Stimulated activated CD4-positive, alpha-beta T cell treated with anti-CD3 and anti-CD28 coated beads, Interleukin-4, amount 100 ng/mL, for 1 hour (primary cell): ENCODE measurements around the gene ARSA.
"Not testable (repeated sequence)": the region's sequence is repeated elsewhere in the genome, so short reads cannot be mapped to it uniquely, and the experiment has no call there.

Source experiments
- DNase-seq: peaks from one replicate; pipeline ENCODE4 v3.0.0-alpha.2; 2020

The ARSA gene

GRCh38 chr22:50654664-50655063 lies 26.7 kb upstream of the ARSA start:
- not testable (repeated sequence) for DNase-seq

DNA sequence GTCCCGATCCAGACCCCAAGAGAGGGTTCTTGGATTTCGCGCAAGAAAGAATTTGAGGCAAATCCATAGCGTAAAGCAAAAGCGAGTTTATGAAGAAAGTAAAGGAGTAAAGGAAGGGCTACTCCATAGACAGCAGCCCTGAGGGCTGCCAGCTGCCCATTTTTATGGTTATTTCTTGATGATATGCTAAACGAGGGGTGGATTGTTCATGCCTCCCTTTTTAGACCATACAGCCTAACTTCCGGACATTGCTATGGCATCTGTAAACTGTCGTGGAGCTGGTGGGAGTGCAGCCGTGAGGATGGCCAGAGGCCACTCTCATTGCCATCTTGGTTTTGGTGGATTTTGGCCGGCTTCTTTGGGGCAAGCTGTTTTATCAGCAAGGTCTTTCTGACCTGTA lies 25.3 kb upstream of the ARSA start:
- DNase-seq: no peak

DNA sequence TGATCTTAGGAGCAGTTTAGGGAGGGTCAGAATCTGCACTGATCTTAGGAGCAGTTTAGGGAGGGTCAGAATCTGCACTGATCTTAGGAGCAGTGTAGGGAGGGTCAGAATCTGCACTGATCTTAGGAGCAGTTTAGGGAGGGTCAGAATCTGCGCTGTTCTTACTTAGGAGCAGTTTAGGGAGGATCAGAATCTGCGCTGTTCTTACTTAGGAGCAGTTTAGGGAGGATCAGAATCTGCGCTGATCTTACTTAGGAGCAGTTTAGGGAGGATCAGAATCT lies 15.8 kb upstream of the ARSA start:
- DNase-seq: not testable (repeated sequence)

GRCh38 chr22:50643021-50643820 lies 15.3 kb upstream of the ARSA start:
- not testable (repeated sequence) for DNase-seq

DNA sequence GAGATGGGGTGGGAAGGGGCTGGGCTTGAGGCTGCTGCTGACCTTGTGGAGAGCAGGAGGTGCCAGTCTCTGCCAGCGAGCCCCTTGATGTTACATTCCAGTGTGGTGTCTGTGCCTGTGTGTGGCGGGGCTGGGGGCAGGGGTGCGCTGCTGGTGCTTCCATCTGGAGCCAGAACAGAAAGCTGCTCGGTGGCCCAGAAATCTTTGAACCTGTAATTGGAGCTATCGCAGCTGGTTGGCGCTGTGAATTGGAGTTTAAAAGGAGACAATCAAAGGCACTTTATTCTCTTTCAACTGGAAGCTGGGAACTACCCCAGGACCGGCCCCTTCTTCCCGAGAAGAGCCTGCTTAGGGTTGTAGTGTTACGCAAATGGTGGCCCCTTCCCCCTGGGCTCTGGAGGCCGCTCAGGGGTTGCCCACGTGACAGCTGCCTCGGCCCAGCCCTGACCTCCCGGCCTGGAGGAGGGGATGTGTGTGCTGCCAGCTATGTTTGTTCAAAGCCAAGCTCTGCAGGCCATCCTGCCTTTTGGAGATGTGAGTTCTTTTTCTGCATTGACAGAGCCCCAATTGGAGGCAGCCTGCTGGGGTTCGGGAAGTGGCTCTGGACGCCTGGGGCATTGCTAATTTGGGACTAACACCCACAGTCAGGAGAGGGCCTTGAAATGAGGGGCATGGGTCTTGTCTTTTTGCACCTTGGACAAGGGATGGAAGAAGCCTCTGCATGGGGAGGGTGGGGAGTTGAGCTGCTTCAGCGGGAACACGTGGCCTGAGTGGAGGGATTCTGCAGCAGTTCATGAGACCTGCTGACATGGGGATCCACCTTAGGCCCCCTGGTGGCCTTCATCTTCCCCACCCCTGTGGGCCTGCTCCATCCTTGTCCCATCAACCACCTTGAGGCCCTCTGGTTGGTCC lies 14.0 kb upstream of the ARSA start:
- DNase-seq: no peak

DNA sequence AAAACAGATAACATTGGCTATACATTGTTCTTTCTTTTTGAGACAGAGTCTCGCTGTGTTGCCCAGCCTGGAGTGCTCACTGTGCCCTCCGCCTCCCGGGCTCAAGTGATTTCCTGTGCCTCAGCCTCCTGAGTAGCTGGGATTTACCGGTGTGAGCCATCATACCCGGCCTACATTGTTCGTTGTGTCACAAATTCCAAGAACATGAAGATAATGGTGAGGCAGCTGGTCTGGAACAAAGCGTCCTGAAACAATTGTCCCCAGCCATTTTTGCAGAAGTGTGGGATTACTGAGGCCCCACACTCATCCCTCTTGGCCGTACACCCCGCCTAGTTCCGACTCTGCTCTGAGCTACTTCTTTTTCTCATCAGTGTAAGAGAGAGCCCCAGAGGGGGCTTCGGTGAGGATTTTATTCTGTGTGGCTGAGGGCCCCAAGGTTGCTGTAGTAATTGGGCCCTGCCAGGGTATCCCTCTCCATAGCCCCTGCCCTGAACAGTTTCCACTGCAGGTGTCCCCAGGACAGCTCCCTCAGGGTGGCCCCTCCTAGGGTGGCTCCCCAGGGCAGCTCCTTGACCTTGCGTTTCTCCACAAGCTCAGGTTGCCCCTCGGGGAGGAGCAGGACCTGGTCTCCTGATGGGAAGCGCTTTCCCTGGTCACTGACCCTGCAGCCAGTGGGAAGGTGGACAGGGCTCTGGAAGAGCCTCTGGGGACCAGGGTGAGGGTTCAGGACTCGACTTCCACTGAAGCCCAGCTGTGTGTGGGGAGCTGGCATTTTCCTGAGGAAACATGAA lies 13.1 kb upstream of the ARSA start:
- no peak for DNase-seq

- not testable (repeated sequence) for DNase-seq
Observed at GRCh38 chr22:50640296-50640695, 12.3 kb upstream of the ARSA start.

- no peak for DNase-seq
Observed at GRCh38 chr22:50635591-50635990, 7.6 kb upstream of the ARSA start.

DNA sequence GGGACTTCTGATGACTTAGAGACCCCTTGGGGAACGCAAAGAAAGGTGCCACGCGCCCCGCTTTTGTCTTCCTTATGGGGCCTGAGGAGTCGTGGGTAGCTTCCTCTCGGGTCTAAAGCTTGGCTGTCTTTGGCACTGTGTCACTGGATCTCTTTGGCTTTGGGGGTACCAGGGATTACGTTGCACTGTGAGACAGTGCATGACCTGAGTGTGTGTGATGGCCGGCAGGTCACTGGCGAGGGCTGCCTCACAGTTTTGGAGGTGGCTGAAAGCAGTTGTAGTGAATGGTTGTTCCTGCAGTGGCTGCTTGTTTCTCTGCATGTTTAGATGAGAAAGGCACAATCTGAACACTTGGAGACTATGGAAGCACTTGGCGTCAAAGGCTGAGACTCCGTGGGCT lies 5.8 kb upstream of the ARSA start:
- DNase-seq: no peak

GRCh38 chr22:50633086-50633485 lies 5.1 kb upstream of the ARSA start:
- DNase-seq: no peak

- DNase-seq: no peak
Observed at GRCh38 chr22:50630376-50630775, 2.4 kb upstream of the ARSA start.

GRCh38 chr22:50628543-50629134 lies 687 bp upstream of the ARSA start:
- no peak for DNase-seq

DNA sequence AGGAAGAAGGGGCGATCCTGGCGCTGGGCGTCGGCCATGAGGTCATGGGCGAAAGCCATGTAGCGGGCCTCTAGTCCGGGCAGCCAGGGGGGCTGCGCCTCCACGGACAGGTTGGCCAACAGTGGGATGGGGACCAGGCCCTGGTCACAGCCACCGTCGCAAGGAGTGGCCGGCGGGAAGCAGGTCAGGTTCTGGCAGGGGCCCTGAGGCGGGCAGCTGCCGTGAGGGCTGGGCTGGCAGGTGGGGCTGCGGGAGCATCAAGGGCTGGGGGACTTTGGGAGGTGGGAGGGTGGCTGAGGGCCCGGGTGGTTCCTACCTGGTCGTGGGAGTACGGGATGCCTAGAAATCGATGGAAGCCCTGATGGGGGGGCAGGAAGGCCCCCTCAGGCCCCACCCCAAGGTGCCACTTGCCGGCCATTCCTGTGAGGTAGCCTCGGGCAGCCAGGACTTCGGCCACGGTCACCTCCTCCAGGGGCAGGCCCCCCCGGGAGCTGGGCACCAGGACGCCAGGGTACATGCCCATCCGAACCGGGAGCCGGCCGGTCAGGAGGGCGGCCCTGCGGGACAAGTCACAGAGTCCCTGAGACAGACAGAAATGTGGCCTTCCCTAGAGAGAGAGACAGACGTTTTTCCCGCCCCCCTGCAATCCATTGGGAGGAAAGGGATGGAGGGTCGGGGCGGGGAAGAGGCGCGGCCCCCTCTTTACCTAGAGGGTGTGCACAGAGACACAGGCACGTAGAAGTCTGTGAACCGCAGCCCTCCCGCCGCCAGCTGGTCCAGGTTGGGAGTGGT lies 906 bp downstream of the ARSA start:
- DNase-seq: no peak

GRCh38 chr22:50626314-50626849 lies 1.6 kb downstream of the ARSA start:
- no peak for DNase-seq

GRCh38 chr22:50625568-50626313 lies 2.2 kb downstream of the ARSA start:
- no peak for DNase-seq

DNA sequence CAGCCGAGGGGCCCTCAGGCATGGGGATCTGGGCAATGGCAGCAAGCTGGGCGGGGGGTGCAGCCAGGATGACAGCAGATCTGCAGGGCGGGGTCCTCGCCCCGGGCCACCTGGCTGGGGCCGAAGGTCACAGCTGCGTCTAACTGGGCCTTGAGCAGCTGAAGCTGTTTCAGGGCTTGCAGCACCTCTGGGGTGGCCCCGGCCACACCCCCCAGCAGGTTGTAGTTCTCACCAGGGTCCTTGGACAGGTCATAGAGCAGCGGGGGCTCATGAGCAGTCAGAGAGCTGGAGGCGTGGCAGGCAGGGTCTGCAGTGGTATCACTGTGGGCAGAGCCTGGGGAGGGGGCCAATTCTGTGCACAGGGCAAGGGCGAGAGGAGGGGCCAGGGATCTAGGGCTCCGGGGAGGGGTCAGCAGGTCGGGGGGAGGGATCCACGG lies 2.8 kb downstream of the ARSA start:
- no peak for DNase-seq

DNA sequence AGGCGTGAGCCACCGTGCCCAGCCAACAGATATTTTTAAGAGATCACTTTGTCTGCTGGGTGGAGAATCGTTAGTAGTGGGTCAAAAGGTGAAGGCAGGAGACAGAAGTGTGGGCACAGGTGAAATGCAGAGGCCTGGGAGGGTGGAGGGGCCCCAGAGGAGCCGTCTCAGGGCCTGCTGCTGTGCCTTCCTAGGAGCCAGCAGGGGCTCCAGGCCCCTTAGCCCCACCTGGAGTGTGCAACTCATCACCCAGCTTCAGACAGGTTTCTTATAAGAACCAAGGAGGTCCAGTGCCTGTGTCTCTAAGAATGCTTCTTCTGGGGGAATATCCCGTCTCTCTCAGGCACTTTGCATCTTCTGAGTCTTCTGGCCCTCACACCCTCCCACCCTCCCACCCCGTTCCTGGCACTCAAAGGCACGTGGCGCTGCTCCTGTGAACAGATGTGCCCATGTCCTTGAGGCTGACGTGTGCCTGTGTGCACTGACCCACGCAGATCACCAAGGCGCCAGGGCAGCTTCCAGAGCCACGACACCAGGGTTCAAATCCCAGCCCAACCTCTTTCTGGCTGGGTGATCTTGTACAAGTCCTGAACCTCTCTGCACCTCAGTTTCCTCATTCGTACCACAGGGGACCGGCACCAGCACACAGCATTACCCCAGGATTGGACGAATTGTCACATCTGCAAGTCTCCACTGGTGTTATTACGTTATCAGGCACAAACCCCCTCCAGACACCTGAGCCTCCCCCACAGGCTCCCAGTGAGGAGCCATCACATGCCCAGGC lies 3.4 kb downstream of the ARSA start:
- DNase-seq: no peak

DNA sequence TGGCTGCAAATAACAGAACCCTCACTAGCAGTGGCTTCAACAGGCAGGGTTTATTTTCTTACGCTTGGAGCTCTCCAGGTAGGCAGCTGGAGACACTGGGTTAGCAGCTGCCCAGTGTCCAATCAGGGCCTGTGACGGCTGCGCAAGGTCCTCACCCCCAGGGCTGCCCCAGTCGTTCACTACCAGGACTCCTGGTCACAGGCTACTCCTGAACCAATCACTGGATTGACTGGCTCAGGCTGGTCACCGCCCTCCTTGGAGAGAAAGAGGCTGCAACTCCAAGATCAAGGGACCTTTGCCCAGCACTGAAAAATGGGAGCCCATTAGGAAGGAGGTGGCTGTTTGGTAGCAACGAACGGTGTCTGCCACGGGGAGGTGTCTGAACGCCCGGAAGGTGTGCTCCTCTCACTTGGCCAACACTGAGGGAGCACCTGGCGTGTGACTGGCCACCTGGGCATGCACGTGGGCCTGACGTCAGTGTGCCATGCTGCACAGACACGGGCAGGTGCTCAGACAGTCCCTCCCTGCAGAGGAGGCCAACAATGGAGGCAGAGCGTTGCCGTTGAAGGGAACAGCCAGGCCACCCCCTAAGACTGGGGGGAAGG lies 5.1 kb downstream of the ARSA start:
- no peak for DNase-seq

DNA sequence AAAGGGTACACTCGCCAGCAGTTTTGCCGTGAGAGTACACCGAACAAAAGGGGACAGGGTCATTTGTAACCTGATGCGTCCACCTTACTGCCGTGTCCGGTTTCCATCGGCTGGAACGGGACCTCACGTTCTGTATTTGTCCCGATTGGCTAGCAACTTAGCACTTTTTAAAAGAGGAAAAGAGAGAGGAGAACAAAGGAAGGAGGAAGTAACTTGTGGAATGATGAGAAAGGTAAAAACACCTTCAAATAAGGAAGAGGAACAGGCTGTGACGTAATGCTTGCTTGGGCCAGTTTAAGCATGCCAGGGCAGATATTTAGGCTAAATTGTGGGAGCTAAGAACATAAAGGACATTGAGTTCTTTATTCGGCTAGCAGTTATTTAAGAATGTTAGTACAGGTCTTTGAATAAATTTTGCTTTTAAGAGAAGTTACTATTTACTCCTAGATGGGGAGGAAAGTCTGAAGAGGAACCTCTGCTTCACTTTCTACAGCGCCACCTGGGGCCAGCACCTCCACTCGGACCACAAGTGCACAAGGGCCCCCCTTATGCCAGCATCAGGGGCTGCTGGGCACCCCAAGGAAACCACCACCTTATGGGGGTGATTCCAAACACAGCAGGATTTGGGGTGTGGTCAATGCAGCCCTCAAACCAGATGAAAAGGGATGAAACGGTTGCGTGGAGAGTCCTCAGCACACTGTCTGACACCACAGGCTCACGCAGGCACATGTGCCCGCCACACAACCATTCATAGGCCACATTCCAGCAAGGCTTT lies 5.8 kb downstream of the ARSA start:
- DNase-seq: no peak
